ENCODE results near the gene CDHR2. TPM values are rescaled to one million over a fixed set of nuclear protein-coding genes. Genes with fewer than 3 reads are reported as not detected.

The CDHR2 gene
- total and polyA plus RNA-seq, 2 of the 13 experiments (the other 11 are each of a cell fraction or from before 2014, with no cell fraction given), result 17.9 to 20.9 TPM

GRCh38 chr5:176548967-176549444 is at the start of gene CDHR2 (continued):
- no peak for TF ChIP-seq ZBTB39 (CRISPR knock-in tag; IDR thresholded peaks at IDR 0.05)
- no peak for TF ChIP-seq CEBPB (IDR thresholded peaks at IDR 0.05; ENCODE audit: borderline replicate concordance, low read depth, low read length)
- TF ChIP-seq FOXJ3 (CRISPR knock-in tag; IDR thresholded peaks at IDR 0.05; ENCODE audit: borderline replicate concordance), result no peak
- peak; percentile 66 for TF ChIP-seq ZNF543 (CRISPR knock-in tag; IDR thresholded peaks at IDR 0.05)
- no peak for TF ChIP-seq PCBP1 (IDR thresholded peaks at IDR 0.05; ENCODE audit: borderline replicate concordance, low read depth, low read length)
- no peak for TF ChIP-seq PTBP1 (IDR thresholded peaks at IDR 0.05; ENCODE audit: low read depth, low read length, poor library complexity, severe bottlenecking)
- peak; percentile 82; the same call in 1 of the 2 replicates for TF ChIP-seq MEIS1 (CRISPR knock-in tag; IDR thresholded peaks at IDR 0.05; ENCODE audit: borderline replicate concordance)
- no peak for TF ChIP-seq ZNF484 (CRISPR knock-in tag; IDR thresholded peaks at IDR 0.05; ENCODE audit: borderline replicate concordance, low read depth)
- 0 out of 2 replicates have a peak, but pooled peaks have one; percentile 44 for TF ChIP-seq SALL2 (CRISPR knock-in tag; IDR thresholded peaks at IDR 0.05)
- no peak for TF ChIP-seq SP140L (CRISPR knock-in tag; IDR thresholded peaks at IDR 0.05; ENCODE audit: borderline replicate concordance)
- TF ChIP-seq ZNF761 (CRISPR knock-in tag; conservative IDR thresholded peaks at IDR 0.05), result 0 out of 2 replicates have a peak, but pooled peaks have one; percentile 87
- no peak for TF ChIP-seq ELF4 (CRISPR knock-in tag; IDR thresholded peaks at IDR 0.05; ENCODE audit: borderline replicate concordance)
- TF ChIP-seq ZSCAN12 (CRISPR knock-in tag; IDR thresholded peaks at IDR 0.05), result no peak
- no peak for TF ChIP-seq TFDP2 (CRISPR knock-in tag; IDR thresholded peaks at IDR 0.05)
- TF ChIP-seq ZNF335 (CRISPR knock-in tag; IDR thresholded peaks at IDR 0.05), result 0 out of 2 replicates have a peak, but pooled peaks have one; percentile 36
- no peak for TF ChIP-seq ZNF775 (CRISPR knock-in tag; IDR thresholded peaks at IDR 0.05; ENCODE audit: borderline replicate concordance)
- TF ChIP-seq ATF5 (CRISPR knock-in tag; IDR thresholded peaks at IDR 0.05; ENCODE audit: low read depth), result no peak
- peak; percentile 98 for TF ChIP-seq HIC2 (CRISPR knock-in tag; IDR thresholded peaks at IDR 0.05; ENCODE audit: low read depth)
- no peak for TF ChIP-seq ZFP62 (CRISPR knock-in tag; IDR thresholded peaks at IDR 0.05)
- TF ChIP-seq SNRNP70 (IDR thresholded peaks at IDR 0.05; ENCODE audit: low read depth, low read length), result no peak
- no peak for TF ChIP-seq SNAPC5 (CRISPR knock-in tag; IDR thresholded peaks at IDR 0.05; ENCODE audit: borderline replicate concordance)

Measured in HepG2 (cell line).